Measurements from ENCODE around the gene NPPA.
"Not testable (repeated sequence)": the region's sequence is repeated elsewhere in the genome, so short reads cannot be mapped to it uniquely, and the experiment has no call there.

Gene NPPA

GRCh38 chr1:11817192-11817591 lies 30.4 kb downstream of the NPPA start:
- DNase-seq (ENCODE audit: extremely low read depth in 1 of 2, low read depth in 1 of 2) = no peak

GRCh38 chr1:11813021-11813420 lies 34.6 kb downstream of the NPPA start:
- no peak for DNase-seq (ENCODE audit: extremely low read depth in 1 of 2, low read depth in 1 of 2)

GRCh38 chr1:11807133-11807532 lies 40.5 kb downstream of the NPPA start:
- DNase-seq (ENCODE audit: extremely low read depth in 1 of 2, low read depth in 1 of 2) = no peak

- peak in 1 of 2 donors; percentile 63 for DNase-seq (ENCODE audit: extremely low read depth in 1 of 2, low read depth in 1 of 2)
Observed at GRCh38 chr1:11806307-11806936, 41.2 kb downstream of the NPPA start.

GRCh38 chr1:11805422-11806306 lies 41.9 kb downstream of the NPPA start, which contains the start of the genes CLCN6 and MTHFR:
TSS of gene CLCN6 (plus strand) at chr1:11806191. CDS start at chr1:11806263, 72 bp downstream.
TSS of gene MTHFR (minus strand) at chr1:11805964. CDS start at chr1:11803116, 2,848 bp downstream.
- peak; percentile 91 to 96 for DNase-seq (ENCODE audit: extremely low read depth in 1 of 2, low read depth in 1 of 2)

GRCh38 chr1:11804666-11805421 lies 42.7 kb downstream of the NPPA start:
- DNase-seq (ENCODE audit: extremely low read depth in 1 of 2, low read depth in 1 of 2) = no peak

GRCh38 chr1:11803924-11804665 lies 43.5 kb downstream of the NPPA start:
- not testable (repeated sequence) for DNase-seq (ENCODE audit: extremely low read depth in 1 of 2, low read depth in 1 of 2)

- peak; percentile 38 to 58 for DNase-seq (ENCODE audit: extremely low read depth in 1 of 2, low read depth in 1 of 2)
Observed at GRCh38 chr1:11802973-11803885, 44.4 kb downstream of the NPPA start.

GRCh38 chr1:11802616-11802972 lies 45.0 kb downstream of the NPPA start:
- DNase-seq (ENCODE audit: extremely low read depth in 1 of 2, low read depth in 1 of 2) = no peak

GRCh38 chr1:11800756-11801433 lies 46.7 kb downstream of the NPPA start:
- no peak for DNase-seq (ENCODE audit: extremely low read depth in 1 of 2, low read depth in 1 of 2)

- DNase-seq (ENCODE audit: extremely low read depth in 1 of 2, low read depth in 1 of 2) = no peak
Observed at GRCh38 chr1:11800391-11800755, 47.2 kb downstream of the NPPA start.

- no peak for DNase-seq (ENCODE audit: extremely low read depth in 1 of 2, low read depth in 1 of 2)
Observed at GRCh38 chr1:11799896-11800295, 47.7 kb downstream of the NPPA start.

GRCh38 chr1:11799099-11799498 lies 48.5 kb downstream of the NPPA start:
- DNase-seq (ENCODE audit: extremely low read depth in 1 of 2, low read depth in 1 of 2) = no peak

GRCh38 chr1:11797525-11798216 lies 49.9 kb downstream of the NPPA start:
- DNase-seq (ENCODE audit: extremely low read depth in 1 of 2, low read depth in 1 of 2) = no peak

GRCh38 chr1:11796036-11796828 lies 51.4 kb downstream of the NPPA start:
- no peak for DNase-seq (ENCODE audit: extremely low read depth in 1 of 2, low read depth in 1 of 2)
